ENCODE data around the gene NTN5.

DNA sequence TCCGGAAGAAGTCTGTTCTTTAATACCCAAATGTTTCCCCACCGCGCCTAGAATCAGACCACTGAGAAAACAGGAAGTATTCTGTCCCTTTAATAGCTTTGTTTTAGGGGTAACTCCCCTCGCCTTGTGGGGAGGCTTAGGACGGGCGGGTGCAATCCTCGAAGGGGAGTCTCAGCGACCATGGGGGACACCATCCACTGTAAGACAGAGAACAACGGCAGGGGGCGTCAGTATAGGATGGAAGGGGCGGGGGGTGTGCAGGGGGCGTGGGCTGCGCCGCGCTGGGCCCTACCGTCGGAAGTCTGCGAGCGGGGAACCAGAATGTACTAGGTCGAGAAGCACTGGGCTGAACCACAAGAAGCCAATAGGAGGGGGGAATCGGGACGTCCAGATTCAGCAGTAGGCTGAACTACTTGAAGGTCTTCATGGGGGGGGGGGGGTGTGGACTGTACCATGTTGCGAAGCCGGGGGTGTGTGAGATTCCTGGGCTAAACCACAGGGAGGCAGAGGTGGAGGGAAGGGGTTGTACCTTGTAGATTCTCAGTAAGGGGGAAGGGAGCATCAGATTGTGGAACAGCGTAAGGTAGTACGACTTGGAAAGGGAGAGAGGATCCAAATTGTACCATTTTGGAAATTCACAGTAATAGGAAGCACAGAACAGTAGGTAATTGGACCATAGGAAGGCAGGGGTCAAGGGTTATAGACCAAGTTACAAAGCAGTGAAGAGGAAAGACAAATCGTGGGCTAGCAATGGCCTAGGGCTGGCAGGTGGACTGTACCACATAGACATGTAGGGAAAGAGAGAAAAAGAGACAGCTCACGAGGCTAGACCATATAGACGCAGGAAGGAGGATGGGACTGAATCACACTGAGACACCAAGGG, 34.6 kb downstream of the NTN5 start:
- TF ChIP-seq POLR2A (IDR thresholded peaks at IDR 0.05) = peak; percentile 15
- TF ChIP-seq, protein P1, sequence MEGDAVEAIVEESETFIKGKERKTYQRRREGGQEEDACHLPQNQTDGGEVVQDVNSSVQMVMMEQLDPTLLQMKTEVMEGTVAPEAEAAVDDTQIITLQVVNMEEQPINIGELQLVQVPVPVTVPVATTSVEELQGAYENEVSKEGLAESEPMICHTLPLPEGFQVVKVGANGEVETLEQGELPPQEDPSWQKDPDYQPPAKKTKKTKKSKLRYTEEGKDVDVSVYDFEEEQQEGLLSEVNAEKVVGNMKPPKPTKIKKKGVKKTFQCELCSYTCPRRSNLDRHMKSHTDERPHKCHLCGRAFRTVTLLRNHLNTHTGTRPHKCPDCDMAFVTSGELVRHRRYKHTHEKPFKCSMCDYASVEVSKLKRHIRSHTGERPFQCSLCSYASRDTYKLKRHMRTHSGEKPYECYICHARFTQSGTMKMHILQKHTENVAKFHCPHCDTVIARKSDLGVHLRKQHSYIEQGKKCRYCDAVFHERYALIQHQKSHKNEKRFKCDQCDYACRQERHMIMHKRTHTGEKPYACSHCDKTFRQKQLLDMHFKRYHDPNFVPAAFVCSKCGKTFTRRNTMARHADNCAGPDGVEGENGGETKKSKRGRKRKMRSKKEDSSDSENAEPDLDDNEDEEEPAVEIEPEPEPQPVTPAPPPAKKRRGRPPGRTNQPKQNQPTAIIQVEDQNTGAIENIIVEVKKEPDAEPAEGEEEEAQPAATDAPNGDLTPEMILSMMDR (IDR thresholded peaks at IDR 0.05) = peak in 1 of 3 experiments; percentile 11
